ENCODE data around the gene CTF1. TPM values are rescaled to one million over a fixed set of nuclear protein-coding genes. Genes with fewer than 3 reads are reported as not detected.
A peak's percentile ranks its signal among the peaks of the same experiment; 100 is the strongest.

The CTF1 gene
- total and polyA plus RNA-seq, 9 donors, result 7.0 to 22.4 (median 14.4) TPM

- Histone ChIP-seq H3K36me3 (no peaks in the 10 kb centered on the region), H3K4me3 (peak overlapping the region; percentile 45), H3K27ac (peak overlapping the region; percentile 81 to 83), H3K9me3 (no peaks in the 10 kb centered on the region), H3K4me1 (ENCODE audit: insufficient read depth) (peaks cover 5% of the 10 kb centered on the region), H3K27me3 (no peaks in the 10 kb centered on the region)
- intact Hi-C loops (cut with DNase I), result loop anchor here in 1 of 4 donors (5.0 kb wide), 1 partner anchor 55 kb away; no protein-coding TSS in a partner anchor
- 6 to 27% (median 13%) methylated on average over 30 to 99 of the region's 99 CpGs for WGBS, 3 donors
- peak; percentile 62 to 82 (median 70) for DNase-seq
- TF ChIP-seq POLR2A (IDR thresholded peaks at IDR 0.05), result peak; percentile 13
- TF ChIP-seq EP300 (IDR thresholded peaks at IDR 0.05), result no peak
- peak in 2 of 3 donors; percentile 49 to 55 for TF ChIP-seq CTCF (IDR thresholded peaks at IDR 0.05)
Observed at GRCh38 chr16:30902029-30902972, 5.9 kb downstream of the CTF1 start.

- TF ChIP-seq POLR2A (IDR thresholded peaks at IDR 0.05) (no peak), EP300 (IDR thresholded peaks at IDR 0.05) (no peak), CTCF (IDR thresholded peaks at IDR 0.05) (no peak)
- WGBS, 3 donors, result 79 to 85% (median 83%) methylated on average over 4 of the region's 4 CpGs
- peaks cover 5% of the 10 kb centered on the region for H3K4me1 ChIP-seq (ENCODE audit: insufficient read depth)
- DNase-seq, result no peak
- H3K4me3 ChIP-seq, result no peak overlapping the region
- intact Hi-C loops (cut with DNase I), result loop anchor here in 1 of 4 donors (5.0 kb wide), 1 partner anchor 56 kb away; no protein-coding TSS in a partner anchor
- H3K27me3 ChIP-seq, result no peaks in the 10 kb centered on the region
- no peaks in the 10 kb centered on the region for H3K36me3 ChIP-seq
- H3K27ac ChIP-seq, result peak overlapping the region; percentile 81 to 83
- no peaks in the 10 kb centered on the region for H3K9me3 ChIP-seq
Observed at GRCh38 chr16:30903002-30903401, 6.6 kb downstream of the CTF1 start.

GRCh38 chr16:30903596-30903995 lies 7.2 kb downstream of the CTF1 start:
- no peak for TF ChIP-seq CTCF (IDR thresholded peaks at IDR 0.05)
- no peak for TF ChIP-seq POLR2A (IDR thresholded peaks at IDR 0.05)
- TF ChIP-seq EP300 (IDR thresholded peaks at IDR 0.05), result no peak
- Histone ChIP-seq H3K4me3 (no peak overlapping the region), H3K36me3 (no peaks in the 10 kb centered on the region), H3K9me3 (no peaks in the 10 kb centered on the region), H3K27me3 (no peaks in the 10 kb centered on the region), H3K4me1 (ENCODE audit: insufficient read depth) (peaks cover 5% of the 10 kb centered on the region), H3K27ac (no peak overlapping the region)
- 73 to 85% (median 79%) methylated on average over 4 of the region's 4 CpGs for WGBS, 3 donors
- DNase-seq, result no peak
- intact Hi-C loops (cut with DNase I), result loop anchor here in 1 of 4 donors (5.0 kb wide), 1 partner anchor 56 kb away; no protein-coding TSS in a partner anchor

GRCh38 chr16:30904114-30904780 lies 7.8 kb downstream of the CTF1 start:
- no peak overlapping the region for H3K4me3 ChIP-seq
- intact Hi-C loops (cut with DNase I), result loop anchor here in 1 of 4 donors (5.0 kb wide), 1 partner anchor 57 kb away; no protein-coding TSS in a partner anchor
- H3K27me3 ChIP-seq, result no peaks in the 10 kb centered on the region
- no peak overlapping the region for H3K27ac ChIP-seq
- no peaks in the 10 kb centered on the region for H3K36me3 ChIP-seq
- H3K4me1 ChIP-seq (ENCODE audit: insufficient read depth), result peaks cover 5% of the 10 kb centered on the region
- no peaks in the 10 kb centered on the region for H3K9me3 ChIP-seq
- WGBS, 3 donors, result 85 to 90% (median 88%) methylated on average over 11 to 19 of the region's 19 CpGs
- no peak for TF ChIP-seq CTCF (IDR thresholded peaks at IDR 0.05)
- TF ChIP-seq POLR2A (IDR thresholded peaks at IDR 0.05), result no peak
- TF ChIP-seq EP300 (IDR thresholded peaks at IDR 0.05), result no peak
- DNase-seq, result no peak
